Upper lobe of left lung (tissue), 6 donors: ENCODE results near the gene CTSO. TPM values are rescaled to one million over a fixed set of nuclear protein-coding genes. Genes with fewer than 3 reads are reported as not detected.

Experiments used
- ATAC-seq, 2 donors: fragments of 200-7000 bp; cut with Tn5 transposase; one replicate each; pipeline ENCODE4 v1.9.1; 2022; ENCODE audit warnings: mild to moderate bottlenecking in 2 of 2, moderate library complexity in 2 of 2; ENCODE audit not compliant: low FRiP score in 2 of 2
- DNase-seq, 2 donors: peaks; one replicate each; pipeline ENCODE4 v3.0.0-alpha.2; 2019 to 2020
- H3K27ac ChIP-seq, 4 donors: fragments of 200-600 bp; sonication (generic); one replicate each; pipeline ENCODE4 v1.5.1; 2016 to 2019
- H3K27me3 ChIP-seq, 4 donors: fragments of 200-600 bp; sonication (generic); one replicate each; pipeline ENCODE4 v1.5.1; 2017 to 2019
- H3K36me3 ChIP-seq, 4 donors: fragments of 200-600 bp; sonication (generic); one replicate each; pipeline ENCODE4 v1.5.1; 2016 to 2019
- H3K4me1 ChIP-seq, 4 donors: fragments of 200-600 bp; sonication (generic); one replicate each; pipeline ENCODE4 v1.5.1; 2018 to 2019
- H3K4me3 ChIP-seq, 4 donors: fragments of 200-600 bp; sonication (generic); one replicate each; pipeline ENCODE4 v1.5.1; 2017 to 2019; ENCODE audit warnings: mild to moderate bottlenecking in 2 of 4, moderate library complexity in 1 of 4
- H3K9me3 ChIP-seq, 4 donors: fragments of 200-600 bp; sonication (generic); one replicate each; pipeline ENCODE4 v1.5.1; 2018 to 2019
- EP300 ChIP-seq, 4 donors: sonication (generic); formaldehyde crosslinking; IDR thresholded peaks; one replicate each; pipeline ENCODE4 v1.5.1; 2017; ENCODE audit warnings: antibody characterized with exemption in 4 of 4, control low read depth in 2 of 4
- POLR2A ChIP-seq, 4 donors: fragments of 450-650 bp; IDR thresholded peaks; one replicate each; pipeline ENCODE4 v1.5.1; 2016 to 2017; ENCODE audit warnings: antibody characterized with exemption in 4 of 4, mild to moderate bottlenecking in 2 of 4
- POLR2AphosphoS5 ChIP-seq, 2 donors: sonication (generic); formaldehyde crosslinking; IDR thresholded peaks; one replicate each; pipeline ENCODE4 v1.5.1; 2017; ENCODE audit warnings: antibody characterized with exemption in 2 of 2
- WGBS, 2 donors: methylation state at CpG; one replicate each; pipeline ENCODE4 v1.1.5; 2017 to 2018; 5-methylcytosine and 5-hydroxymethylcytosine counted together
- total RNA-seq, 6 donors: library from RNA; depleted of rRNA in 4 of 6; stranded (reverse); fragments of >200 nt in 4 of 6; gene quantifications; one replicate each; pipeline versions ENCODE4 v1.1.0 to v1.2.1, GENCODE V29; 2016 to 2021
- TF ChIP-seq, protein P1 (sequence below), 6 experiments: fragments of 450-650 bp in 4 of 6; fragments of 200-600 bp in 2 of 6; sonication (generic) in 2 of 6; IDR thresholded peaks; one replicate each; pipeline ENCODE4 v1.5.1; 2016 to 2019; ENCODE audit warnings: antibody characterized with exemption in 6 of 6
- donor health status: DM: no; HTN: no; CAD: no; lungs with moderate emphysema.
- donor health status: DM: no; HTN: yes; CAD: no; lungs with severe emphysema.

CTSO gene
- total RNA-seq, 6 donors from 2014 or later: 9.4 to 34.7 (median 22.5) TPM

DNA sequence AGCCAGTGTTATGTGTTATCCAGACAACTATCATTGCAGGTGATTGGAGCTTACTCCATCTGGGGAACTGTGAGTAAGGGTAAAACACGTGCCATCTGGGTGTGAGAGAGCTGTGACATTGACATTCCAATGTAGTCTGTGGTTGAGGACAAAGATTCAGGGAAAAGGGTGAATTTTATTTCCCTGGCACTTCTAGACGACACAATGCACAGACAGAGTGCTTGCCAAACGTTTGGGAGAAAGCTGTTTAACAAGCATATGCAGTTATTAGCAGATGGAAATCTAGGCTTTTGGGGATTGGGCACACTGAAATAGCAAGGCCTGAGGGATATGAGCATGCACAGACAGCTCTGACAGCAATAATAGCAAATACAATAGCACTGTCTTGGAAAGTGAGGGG lies 21.3 kb upstream of the CTSO start:
- H3K27ac ChIP-seq: no peak overlapping the region
- H3K36me3 ChIP-seq: no peaks in the 10 kb centered on the region
- TF ChIP-seq, protein P1, sequence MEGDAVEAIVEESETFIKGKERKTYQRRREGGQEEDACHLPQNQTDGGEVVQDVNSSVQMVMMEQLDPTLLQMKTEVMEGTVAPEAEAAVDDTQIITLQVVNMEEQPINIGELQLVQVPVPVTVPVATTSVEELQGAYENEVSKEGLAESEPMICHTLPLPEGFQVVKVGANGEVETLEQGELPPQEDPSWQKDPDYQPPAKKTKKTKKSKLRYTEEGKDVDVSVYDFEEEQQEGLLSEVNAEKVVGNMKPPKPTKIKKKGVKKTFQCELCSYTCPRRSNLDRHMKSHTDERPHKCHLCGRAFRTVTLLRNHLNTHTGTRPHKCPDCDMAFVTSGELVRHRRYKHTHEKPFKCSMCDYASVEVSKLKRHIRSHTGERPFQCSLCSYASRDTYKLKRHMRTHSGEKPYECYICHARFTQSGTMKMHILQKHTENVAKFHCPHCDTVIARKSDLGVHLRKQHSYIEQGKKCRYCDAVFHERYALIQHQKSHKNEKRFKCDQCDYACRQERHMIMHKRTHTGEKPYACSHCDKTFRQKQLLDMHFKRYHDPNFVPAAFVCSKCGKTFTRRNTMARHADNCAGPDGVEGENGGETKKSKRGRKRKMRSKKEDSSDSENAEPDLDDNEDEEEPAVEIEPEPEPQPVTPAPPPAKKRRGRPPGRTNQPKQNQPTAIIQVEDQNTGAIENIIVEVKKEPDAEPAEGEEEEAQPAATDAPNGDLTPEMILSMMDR (IDR thresholded peaks at IDR 0.05): no peak
- TF ChIP-seq EP300 (IDR thresholded peaks at IDR 0.05) (no peak), POLR2A (IDR thresholded peaks at IDR 0.05) (no peak), POLR2AphosphoS5 (IDR thresholded peaks at IDR 0.05) (no peak)
- H3K27me3 ChIP-seq: no peaks in the 10 kb centered on the region
- DNase-seq (no peak), ATAC-seq (no peak)
- H3K4me3 ChIP-seq: no peak overlapping the region
- H3K4me1 ChIP-seq: no peaks in the 10 kb centered on the region
- whole genome bisulfite sequencing, 2 donors: 30 to 37% methylated on average over 3 of the region's 3 CpGs
- no peaks in the 10 kb centered on the region for H3K9me3 ChIP-seq

DNA sequence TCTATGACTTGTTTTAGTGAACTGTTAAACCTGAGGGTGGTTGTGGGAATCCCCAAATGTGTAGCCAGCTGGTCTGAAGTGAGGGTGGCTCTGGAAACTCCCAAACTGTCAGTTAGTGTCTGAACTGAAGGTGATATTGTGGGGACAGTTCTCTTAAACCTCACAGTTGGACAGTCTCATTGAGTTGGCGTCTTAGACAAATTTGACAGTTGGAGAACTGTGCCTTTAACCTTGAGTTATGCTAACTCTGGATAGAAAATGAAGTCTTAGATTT lies 20.7 kb upstream of the CTSO start:
- 71 to 85% methylated on average over 1 of the region's 1 CpG for WGBS, 2 donors
- Histone ChIP-seq H3K27me3 (no peaks in the 10 kb centered on the region), H3K4me3 (no peak overlapping the region), H3K27ac (no peak overlapping the region), H3K36me3 (no peaks in the 10 kb centered on the region), H3K4me1 (no peaks in the 10 kb centered on the region), H3K9me3 (no peaks in the 10 kb centered on the region)
- no peak for TF ChIP-seq POLR2A (IDR thresholded peaks at IDR 0.05)
- TF ChIP-seq POLR2AphosphoS5 (IDR thresholded peaks at IDR 0.05): no peak
- TF ChIP-seq, protein P1 (IDR thresholded peaks at IDR 0.05): no peak
- TF ChIP-seq EP300 (IDR thresholded peaks at IDR 0.05): no peak
- no peak for DNase-seq
- no peak for ATAC-seq

DNA sequence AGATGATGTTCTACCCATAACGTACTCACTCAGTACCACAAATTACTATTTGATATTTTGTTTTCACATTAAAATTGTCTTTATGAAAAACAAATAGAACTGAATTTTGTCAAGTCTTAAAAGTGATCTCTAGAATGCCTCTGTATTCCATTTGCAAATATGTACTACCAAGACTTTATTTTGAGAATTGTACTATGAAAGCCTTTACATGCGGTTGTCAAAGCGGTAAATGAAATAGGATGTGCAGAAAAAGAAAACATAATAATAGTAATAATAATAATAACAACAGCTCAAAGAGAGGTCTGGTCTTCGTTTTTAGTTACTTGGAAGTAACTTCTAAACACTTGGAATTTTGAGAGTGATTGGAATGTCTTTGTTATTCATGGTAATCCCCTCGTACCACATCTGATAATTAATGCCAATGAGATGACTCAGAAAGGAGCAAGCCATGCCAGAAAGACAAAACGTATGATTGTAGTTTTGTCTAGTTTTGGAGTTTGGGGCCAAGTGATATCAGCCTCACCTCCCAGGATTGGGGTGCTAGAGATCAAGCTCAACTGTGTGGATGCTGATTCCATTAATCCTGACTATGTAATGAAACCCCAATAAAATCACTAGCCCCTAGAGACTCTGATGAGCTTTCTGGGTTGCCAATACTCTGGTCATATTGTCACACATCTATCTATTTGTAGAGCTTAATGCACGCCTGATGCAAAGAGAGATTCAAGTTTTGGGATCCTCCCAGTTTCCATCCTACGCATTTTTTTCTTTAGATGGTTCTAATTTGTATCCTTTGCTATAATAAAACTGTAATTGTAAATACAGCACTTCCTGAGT lies 20.2 kb upstream of the CTSO start:
- 61% methylated on average over 8 of the region's 8 CpGs for WGBS, 2 donors
- H3K27me3 ChIP-seq: no peaks in the 10 kb centered on the region
- DNase-seq (no peak), ATAC-seq (no peak)
- TF ChIP-seq EP300 (IDR thresholded peaks at IDR 0.05) (no peak), POLR2A (IDR thresholded peaks at IDR 0.05) (no peak), POLR2AphosphoS5 (IDR thresholded peaks at IDR 0.05) (no peak)
- TF ChIP-seq, protein P1 (IDR thresholded peaks at IDR 0.05): no peak
- H3K36me3 ChIP-seq: no peaks in the 10 kb centered on the region
- H3K27ac ChIP-seq: no peak overlapping the region
- H3K4me3 ChIP-seq: no peak overlapping the region
- no peaks in the 10 kb centered on the region for H3K9me3 ChIP-seq
- H3K4me1 ChIP-seq: no peaks in the 10 kb centered on the region

DNA sequence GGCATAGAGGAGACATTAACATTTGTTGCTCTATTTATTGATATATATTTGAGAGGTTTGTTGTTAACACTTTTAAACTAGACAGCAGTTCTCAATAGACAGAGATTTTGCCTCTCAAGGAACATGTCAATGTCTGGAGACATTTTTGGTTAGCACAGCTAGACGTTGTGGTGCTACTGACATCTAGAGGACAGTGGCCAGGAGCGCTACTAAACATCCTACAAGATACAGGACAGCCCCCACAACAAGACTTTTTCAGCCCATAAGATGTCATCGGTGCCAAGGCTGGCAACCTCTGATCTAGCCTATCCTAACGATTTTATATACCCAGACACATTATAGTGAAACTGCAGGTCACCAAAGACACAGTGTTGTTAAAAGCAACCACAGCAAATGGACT lies 18.4 kb upstream of the CTSO start:
- WGBS, 2 donors: 39 to 49% methylated on average over 3 to 4 of the region's 4 CpGs
- TF ChIP-seq, protein P1 (IDR thresholded peaks at IDR 0.05): no peak
- TF ChIP-seq POLR2A (IDR thresholded peaks at IDR 0.05): no peak
- TF ChIP-seq POLR2AphosphoS5 (IDR thresholded peaks at IDR 0.05): no peak
- no peak for TF ChIP-seq EP300 (IDR thresholded peaks at IDR 0.05)
- H3K27ac ChIP-seq: no peak overlapping the region
- H3K4me3 ChIP-seq: no peak overlapping the region
- DNase-seq: no peak
- H3K36me3 ChIP-seq: no peaks in the 10 kb centered on the region
- no peaks in the 10 kb centered on the region for H3K4me1 ChIP-seq
- peak in 1 of 2 donors; percentile 79 for ATAC-seq
- no peaks in the 10 kb centered on the region for H3K27me3 ChIP-seq
- no peaks in the 10 kb centered on the region for H3K9me3 ChIP-seq
